Liver (tissue), 3 donors: ENCODE measurements around the gene NDUFA11.

Experiments used
- EGR1 ChIP-seq, 2 donors: IDR thresholded peaks; 2 replicates each; pipeline ENCODE4 v1.6.1; 2016 to 2018; ENCODE audit warnings: antibody characterized with exemption in 2 of 2, low read depth in 2 of 2
- FOXA1 ChIP-seq: IDR thresholded peaks from 2 replicates; pipeline ENCODE4 v1.6.1; 2016; ENCODE audit warnings: antibody characterized with exemption
- GABPA ChIP-seq, 2 donors: IDR thresholded peaks in 1 of 2; conservative IDR thresholded peaks in 1 of 2; 2 replicates each; pipeline ENCODE4 v1.6.1; 2016; ENCODE audit warnings: antibody characterized with exemption in 2 of 2, mild to moderate bottlenecking in 1 of 2, moderate library complexity in 1 of 2
- RAD21 ChIP-seq, 2 donors: IDR thresholded peaks; 2 replicates each; pipeline ENCODE4 v1.6.1; 2016; ENCODE audit warnings: antibody characterized with exemption in 2 of 2, mild to moderate bottlenecking in 2 of 2
- RXRA ChIP-seq, 2 donors: IDR thresholded peaks; 2 replicates each; pipeline ENCODE4 v1.6.1; 2017 to 2018; ENCODE audit warnings: antibody characterized with exemption in 2 of 2, mild to moderate bottlenecking in 1 of 2
- SP1 ChIP-seq: IDR thresholded peaks from 2 replicates; pipeline ENCODE4 v1.6.1; 2018; ENCODE audit warnings: antibody characterized with exemption, mild to moderate bottlenecking
- TAF1 ChIP-seq: conservative IDR thresholded peaks from 2 replicates; pipeline ENCODE4 v1.6.1; 2016; ENCODE audit warnings: antibody characterized with exemption, mild to moderate bottlenecking
- TF ChIP-seq, protein P1 (sequence below): IDR thresholded peaks from 2 replicates; pipeline ENCODE4 v1.6.1; 2016; ENCODE audit warnings: antibody characterized with exemption, mild to moderate bottlenecking
- TF ChIP-seq, protein P2 (sequence below): fragments of 150-350 bp; IDR thresholded peaks from 2 replicates; pipeline ENCODE4 v1.5.1; 2017; ENCODE audit warnings: improper control_type of control experiment, low read depth, low read length; ENCODE audit not compliant: missing input control
- TF ChIP-seq, protein P3 (sequence below): IDR thresholded peaks from 2 replicates; pipeline ENCODE4 v1.6.1; 2016; ENCODE audit warnings: antibody characterized with exemption
- TF ChIP-seq, protein P4 (sequence below): IDR thresholded peaks from 2 replicates; pipeline ENCODE4 v1.6.1; 2016; ENCODE audit warnings: antibody characterized with exemption
- TF ChIP-seq, protein P5 (sequence below): IDR thresholded peaks from 2 replicates; pipeline ENCODE4 v1.6.1; 2016; ENCODE audit warnings: antibody characterized with exemption
- donor health status: healthy.
- donor health status: healthy.

DNA sequence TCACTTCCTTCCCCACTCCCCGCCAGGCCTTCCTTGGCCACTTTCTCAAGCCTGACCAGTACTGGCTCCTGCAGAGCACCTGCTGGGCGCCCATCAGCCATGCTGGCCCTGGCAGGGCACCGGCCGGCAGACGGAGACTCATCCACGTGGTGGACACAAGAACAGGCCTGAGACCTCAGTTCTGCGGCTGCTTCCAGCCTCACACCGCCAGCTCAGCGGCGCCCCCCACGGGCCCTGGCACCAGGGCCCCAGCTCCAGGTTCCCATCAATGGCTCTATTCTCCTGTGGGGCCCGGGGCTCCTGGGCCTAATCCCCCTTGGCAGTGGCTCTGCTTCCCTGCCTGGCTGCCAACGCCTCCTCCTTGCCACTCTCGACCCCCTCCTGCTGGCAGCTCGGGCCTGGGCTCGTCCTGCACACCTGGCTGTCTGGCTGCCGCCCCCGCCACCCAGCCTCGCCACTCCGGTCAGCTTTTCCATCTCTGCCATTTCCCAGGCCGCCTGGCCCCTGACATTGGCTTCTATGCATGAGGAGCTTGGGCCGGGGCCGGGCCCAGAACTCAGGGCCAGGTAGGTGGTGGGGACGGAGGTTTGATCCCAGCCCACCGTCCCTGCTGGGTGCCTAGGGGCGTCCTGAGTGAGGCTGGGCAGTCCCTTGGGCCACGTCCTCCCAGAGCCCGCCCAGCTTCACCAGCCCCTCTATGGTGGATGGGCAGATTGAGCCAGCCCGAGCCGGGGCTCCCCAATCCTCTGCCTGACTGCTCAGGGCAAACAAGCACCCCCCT lies 6.2 kb downstream of the NDUFA11 start:
- TF ChIP-seq, protein P1, sequence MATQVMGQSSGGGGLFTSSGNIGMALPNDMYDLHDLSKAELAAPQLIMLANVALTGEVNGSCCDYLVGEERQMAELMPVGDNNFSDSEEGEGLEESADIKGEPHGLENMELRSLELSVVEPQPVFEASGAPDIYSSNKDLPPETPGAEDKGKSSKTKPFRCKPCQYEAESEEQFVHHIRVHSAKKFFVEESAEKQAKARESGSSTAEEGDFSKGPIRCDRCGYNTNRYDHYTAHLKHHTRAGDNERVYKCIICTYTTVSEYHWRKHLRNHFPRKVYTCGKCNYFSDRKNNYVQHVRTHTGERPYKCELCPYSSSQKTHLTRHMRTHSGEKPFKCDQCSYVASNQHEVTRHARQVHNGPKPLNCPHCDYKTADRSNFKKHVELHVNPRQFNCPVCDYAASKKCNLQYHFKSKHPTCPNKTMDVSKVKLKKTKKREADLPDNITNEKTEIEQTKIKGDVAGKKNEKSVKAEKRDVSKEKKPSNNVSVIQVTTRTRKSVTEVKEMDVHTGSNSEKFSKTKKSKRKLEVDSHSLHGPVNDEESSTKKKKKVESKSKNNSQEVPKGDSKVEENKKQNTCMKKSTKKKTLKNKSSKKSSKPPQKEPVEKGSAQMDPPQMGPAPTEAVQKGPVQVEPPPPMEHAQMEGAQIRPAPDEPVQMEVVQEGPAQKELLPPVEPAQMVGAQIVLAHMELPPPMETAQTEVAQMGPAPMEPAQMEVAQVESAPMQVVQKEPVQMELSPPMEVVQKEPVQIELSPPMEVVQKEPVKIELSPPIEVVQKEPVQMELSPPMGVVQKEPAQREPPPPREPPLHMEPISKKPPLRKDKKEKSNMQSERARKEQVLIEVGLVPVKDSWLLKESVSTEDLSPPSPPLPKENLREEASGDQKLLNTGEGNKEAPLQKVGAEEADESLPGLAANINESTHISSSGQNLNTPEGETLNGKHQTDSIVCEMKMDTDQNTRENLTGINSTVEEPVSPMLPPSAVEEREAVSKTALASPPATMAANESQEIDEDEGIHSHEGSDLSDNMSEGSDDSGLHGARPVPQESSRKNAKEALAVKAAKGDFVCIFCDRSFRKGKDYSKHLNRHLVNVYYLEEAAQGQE: no peak
- TF ChIP-seq, protein P2, sequence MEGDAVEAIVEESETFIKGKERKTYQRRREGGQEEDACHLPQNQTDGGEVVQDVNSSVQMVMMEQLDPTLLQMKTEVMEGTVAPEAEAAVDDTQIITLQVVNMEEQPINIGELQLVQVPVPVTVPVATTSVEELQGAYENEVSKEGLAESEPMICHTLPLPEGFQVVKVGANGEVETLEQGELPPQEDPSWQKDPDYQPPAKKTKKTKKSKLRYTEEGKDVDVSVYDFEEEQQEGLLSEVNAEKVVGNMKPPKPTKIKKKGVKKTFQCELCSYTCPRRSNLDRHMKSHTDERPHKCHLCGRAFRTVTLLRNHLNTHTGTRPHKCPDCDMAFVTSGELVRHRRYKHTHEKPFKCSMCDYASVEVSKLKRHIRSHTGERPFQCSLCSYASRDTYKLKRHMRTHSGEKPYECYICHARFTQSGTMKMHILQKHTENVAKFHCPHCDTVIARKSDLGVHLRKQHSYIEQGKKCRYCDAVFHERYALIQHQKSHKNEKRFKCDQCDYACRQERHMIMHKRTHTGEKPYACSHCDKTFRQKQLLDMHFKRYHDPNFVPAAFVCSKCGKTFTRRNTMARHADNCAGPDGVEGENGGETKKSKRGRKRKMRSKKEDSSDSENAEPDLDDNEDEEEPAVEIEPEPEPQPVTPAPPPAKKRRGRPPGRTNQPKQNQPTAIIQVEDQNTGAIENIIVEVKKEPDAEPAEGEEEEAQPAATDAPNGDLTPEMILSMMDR: no peak
- TF ChIP-seq, protein P3, sequence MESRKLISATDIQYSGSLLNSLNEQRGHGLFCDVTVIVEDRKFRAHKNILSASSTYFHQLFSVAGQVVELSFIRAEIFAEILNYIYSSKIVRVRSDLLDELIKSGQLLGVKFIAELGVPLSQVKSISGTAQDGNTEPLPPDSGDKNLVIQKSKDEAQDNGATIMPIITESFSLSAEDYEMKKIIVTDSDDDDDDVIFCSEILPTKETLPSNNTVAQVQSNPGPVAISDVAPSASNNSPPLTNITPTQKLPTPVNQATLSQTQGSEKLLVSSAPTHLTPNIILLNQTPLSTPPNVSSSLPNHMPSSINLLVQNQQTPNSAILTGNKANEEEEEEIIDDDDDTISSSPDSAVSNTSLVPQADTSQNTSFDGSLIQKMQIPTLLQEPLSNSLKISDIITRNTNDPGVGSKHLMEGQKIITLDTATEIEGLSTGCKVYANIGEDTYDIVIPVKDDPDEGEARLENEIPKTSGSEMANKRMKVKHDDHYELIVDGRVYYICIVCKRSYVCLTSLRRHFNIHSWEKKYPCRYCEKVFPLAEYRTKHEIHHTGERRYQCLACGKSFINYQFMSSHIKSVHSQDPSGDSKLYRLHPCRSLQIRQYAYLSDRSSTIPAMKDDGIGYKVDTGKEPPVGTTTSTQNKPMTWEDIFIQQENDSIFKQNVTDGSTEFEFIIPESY: no peak
- no peak for TF ChIP-seq SP1
- TF ChIP-seq RXRA (IDR thresholded peaks at IDR 0.05): no peak
- TF ChIP-seq FOXA1: no peak
- no peak for TF ChIP-seq EGR1 (IDR thresholded peaks at IDR 0.05; ENCODE audit: low read depth in 2 of 2)
- no peak for TF ChIP-seq RAD21 (IDR thresholded peaks at IDR 0.05)
- TF ChIP-seq, protein P4, sequence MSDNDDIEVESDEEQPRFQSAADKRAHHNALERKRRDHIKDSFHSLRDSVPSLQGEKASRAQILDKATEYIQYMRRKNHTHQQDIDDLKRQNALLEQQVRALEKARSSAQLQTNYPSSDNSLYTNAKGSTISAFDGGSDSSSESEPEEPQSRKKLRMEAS: no peak
- no peak for TF ChIP-seq TAF1
- TF ChIP-seq, protein P5, sequence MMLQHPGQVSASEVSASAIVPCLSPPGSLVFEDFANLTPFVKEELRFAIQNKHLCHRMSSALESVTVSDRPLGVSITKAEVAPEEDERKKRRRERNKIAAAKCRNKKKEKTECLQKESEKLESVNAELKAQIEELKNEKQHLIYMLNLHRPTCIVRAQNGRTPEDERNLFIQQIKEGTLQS: no peak
- TF ChIP-seq GABPA (IDR thresholded peaks at IDR 0.05 in 1 of 2, conservative IDR thresholded peaks at IDR 0.05 in 1 of 2): no peak
